HG02981 (cell line): ENCODE results near the gene ZNF844.
A peak's percentile ranks its signal among the peaks of the same experiment; 100 is the strongest.
"Not testable (repeated sequence)": the region's sequence is repeated elsewhere in the genome, so short reads cannot be mapped to it uniquely, and the experiment has no call there.

Experiments used
- ATAC-seq: cut with Tn5 transposase; IDR thresholded peaks from one replicate; pipeline ENCODE4 v1.9.1; 2021; ENCODE audit warnings: mild to moderate bottlenecking, moderate library complexity; ENCODE audit not compliant: unreplicated experiment

Gene ZNF844

DNA sequence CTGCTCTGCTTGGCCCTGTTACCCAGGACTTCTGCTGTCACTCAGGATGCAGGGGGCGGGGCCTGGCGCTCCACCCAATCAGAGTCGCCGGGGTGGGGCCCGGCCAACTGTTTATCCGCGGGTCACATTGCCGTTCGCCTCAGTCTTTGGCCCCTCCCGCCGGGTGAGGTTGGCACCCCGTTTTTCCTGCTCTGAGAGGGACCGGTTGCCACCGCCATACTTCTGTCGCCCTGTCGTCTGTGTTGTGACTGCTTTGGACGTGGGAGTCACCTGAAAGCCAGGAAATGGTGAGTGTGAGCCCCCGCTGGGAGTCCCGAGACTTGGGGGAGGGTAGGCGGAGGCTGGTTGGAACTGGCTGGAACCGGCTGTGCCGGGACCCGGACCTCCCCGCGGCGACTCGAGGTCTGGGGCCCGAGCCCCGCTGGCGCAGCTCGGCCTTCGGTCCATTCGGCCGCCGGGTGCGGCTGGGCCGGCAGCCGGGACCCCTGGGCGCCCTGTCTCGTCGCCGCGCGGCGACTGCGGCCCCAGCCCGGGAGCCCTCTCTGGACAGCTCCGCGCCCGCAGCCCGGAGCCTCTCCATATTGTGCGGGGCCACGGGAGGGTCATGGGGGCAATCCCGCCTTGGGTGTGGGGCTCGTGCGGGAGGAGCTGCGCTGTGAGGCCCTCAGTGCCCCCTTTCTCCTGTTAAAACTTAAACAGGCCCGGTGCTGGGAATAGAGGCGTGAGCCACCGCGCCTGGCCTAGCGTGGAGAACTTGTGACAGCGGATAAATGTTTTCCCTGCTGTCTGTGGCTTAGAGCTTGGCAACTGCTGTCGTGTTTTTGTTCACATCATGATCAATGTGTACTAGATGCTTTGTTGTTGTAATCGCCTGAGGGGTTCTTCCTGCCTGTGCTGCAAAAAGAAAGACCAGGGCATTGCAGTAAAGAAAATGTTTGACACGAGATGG is at the start of gene ZNF844:
ZNF844 (plus strand) TSS at position 142 of the 949 bp plus-strand sequence; CDS start at position 285, 143 bp downstream.
- ATAC-seq, result peak; percentile 78

DNA sequence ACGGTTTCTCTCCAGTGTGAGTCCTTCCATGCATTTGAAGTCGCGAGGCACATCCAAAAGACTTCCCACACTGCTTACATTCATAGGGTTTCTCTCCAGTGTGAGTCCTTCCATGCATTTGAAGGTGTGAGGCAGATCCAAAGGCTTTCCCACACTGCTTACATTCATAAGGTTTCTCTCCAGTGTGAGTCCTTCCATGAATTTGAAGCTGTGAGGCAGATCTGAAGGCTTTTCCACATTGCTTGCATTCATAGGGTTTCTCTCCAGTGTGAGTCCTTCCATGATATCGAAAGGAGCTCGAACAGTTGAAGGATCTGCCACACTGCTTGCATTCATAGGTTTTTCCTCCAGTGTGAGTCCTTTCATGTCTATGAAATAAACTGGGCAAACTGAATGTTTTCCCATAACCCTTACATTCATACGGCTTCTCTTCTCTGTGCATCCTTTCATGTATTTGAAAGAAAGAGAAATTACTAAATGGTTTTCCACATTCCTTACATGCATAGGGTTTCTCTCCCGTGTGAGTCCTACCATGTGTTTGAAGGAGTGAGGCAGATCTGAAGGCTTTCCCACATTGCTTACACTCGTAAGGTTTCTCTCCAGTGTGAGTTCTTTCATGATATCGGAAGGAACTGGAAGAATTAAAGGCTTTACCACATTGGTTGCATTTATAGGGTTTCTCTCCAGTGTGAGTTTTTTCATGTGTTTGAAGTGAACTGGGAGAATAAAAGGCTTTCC is 49.3 kb upstream of the ZNF844 start:
- ATAC-seq, result no peak

DNA sequence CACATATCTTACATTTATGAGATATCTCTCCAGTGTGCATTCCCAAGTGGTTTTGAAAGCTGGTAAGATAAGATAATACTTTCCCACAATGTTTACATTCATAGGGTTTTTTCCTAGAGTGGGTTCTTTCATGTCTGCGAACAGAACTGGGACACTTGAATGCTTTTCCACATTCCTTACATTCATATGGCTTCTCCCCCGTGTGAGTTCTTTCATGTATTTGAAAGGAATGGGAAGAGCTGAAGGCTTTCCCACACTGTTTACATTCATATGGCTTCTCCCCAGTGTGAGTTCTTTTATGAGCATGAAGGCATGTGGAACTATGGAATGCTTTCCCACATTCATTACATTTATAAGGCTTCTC is 48.8 kb upstream of the ZNF844 start:
- no peak for ATAC-seq

DNA sequence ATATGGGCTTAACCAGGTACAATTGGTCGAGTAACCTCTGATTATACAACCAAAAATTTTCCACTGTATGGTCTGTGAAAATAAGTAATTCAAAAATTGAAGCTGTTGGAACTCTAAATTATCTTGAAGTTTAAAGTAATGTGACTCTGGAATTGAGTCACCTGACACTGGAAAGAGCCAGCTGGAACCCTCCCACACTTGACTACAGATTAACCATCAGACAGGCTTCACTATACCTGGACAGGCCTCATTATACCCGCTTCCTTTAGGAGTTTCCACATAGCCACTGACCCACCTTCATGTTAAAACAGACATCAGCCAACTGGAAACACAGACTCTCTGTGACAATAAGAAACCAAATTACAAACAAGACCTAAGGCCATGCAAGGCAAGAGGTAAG is 30.3 kb upstream of the ZNF844 start:
- ATAC-seq, result no peak

DNA sequence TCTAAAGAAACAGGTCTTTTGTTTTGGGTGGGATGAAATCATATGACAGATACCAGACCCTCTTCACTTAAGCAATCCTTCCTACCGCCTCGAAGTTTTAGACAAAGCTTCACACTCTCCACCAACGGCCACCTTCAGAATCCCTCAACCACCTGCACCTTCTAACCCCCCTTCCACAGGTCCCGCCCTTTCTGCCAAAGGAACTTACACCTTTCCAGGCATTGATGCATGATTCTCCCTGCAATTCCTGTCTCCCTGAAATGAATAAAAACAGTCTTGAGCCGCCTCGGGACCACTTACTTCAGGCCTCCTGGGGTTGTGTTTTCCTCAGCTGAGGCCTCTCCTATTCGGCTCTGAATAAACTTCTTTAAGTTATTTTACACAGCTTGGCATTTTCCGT is 29.9 kb upstream of the ZNF844 start:
- no peak for ATAC-seq

DNA sequence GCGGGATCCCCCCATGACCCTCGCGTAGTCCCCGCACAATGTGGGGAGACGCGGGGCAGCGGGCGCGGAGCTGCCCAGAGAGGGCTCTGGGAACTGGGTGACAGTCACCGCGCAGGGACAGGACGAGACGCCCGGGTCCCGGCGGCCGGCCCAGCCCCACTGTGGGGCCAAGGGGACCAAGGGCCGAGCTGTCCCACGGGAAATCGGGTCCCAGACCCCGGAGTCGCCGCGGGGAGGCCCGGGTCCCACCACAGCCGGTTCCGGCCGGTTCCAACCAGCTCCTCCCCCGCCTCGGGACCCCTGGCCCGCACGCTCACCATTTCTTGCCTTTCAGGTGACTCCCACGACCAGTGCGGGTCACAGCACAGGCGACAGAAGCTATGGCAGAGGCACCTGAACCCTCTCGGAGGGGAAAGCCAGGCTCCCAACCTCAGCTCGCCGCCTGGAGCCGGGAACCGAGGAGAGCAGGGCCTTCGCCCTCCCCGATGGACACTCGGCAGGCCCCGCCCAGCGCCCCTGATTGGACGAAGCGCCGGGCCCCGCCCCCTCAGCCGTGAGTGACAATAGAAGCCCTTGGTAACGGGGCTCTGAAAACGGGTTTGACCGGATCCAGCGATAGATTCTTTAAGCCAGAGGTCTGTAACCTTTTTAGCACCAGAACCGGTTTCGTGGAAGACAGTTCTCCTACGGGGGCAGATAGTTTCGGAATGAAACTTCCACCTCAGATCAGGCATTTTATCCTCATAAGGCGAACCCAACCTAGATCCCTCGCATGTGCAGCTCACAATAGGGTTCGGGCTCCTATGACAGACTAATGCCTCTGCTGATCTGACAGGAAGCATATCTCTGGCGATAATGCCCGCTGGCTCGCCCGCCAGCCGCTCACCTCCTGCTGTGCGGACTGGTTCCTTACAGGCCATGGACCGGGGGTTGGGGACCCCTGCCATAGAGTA is 29.0 kb upstream of the ZNF844 start, which contains the start of gene ZNF433:
ZNF433 (minus strand) TSS at position 460 of the 953 bp plus-strand sequence; CDS start at position 320, 140 bp downstream.
- peak; percentile 89 for ATAC-seq

DNA sequence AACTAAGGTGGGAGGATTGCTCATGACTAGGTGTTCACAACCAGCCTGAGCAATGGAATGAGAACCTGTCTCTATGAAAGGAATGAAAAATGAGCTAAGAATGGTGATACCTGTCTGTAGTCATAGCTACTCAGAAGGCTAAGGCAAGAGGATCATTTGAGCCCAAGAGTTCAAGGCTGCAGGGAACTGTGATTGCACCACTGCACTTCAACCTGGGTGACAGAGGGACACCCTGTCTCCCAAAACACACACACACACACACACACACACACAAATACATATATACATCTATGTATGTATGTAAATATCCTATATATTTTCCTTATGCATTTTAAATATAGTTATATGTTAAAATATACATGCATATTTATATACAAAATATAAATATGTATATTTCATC is 21.6 kb upstream of the ZNF844 start:
- ATAC-seq, result no peak

DNA sequence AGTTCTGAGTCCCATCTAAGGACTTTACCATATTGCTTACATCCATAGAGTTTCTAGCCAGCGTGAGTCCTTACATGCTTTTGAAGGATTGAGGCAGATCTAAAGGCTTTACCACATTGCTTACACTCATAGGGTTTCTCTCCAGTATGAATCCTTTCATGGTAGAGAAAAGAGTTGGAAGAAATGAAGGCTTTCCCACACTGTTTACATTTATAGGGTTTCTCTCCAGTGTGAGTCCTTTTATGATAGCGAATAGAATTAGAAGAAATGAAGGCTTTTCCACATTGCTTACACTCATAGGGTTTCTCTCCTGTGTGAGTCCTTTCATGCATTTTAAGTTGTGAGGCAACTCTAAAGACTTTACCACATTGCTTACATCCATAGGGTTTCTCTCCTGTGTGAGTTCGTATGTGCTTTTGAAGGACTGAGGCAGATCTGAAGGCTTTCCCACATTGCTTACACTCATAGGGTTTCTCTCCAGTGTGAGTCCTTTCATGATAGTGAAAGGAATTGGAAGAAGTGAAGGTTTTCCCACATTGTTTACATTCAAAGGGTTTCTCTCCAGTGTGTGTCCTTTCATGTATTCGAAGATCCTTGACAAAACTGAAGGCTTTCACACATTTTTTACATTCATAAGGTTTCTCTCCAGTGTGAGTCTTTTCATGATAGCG is 20.6 kb upstream of the ZNF844 start:
- no peak for ATAC-seq

DNA sequence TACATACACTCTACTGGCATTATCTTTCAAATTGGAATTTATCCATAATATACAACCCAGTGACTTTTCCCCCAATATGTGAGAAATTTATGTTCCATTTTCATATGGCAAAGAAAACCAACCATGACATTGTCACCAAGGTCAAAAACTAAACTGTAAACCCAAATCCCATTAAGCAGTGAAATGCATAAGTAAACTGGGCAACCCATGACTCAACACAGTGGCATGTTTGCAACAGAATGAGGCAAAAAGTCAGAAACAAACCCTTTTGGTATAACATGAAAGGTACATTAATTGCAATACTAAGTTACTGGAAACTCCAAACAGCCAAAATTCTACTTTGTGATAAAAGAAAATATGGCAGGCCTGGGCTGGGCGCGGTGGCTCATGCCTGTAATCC is 16.7 kb upstream of the ZNF844 start:
- no peak for ATAC-seq

DNA sequence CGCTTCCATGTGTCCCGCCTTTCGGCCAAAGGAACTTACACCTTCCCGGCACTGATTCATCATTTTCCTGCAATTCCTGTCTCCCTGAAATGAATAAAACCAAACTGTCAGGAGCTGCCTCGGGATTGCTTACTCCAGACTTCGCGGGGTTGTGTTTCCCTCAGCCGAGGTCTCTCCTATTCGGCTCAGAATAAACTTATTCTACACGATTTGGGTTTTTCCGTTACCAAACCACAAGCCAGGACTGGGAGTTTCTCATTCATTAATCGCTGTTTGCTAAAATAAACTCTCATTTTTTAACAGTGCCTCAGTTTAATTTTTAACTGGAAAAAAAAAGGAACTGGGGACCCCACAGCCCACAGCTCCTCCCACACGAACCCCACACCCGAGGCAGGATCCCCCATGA is 12.4 kb upstream of the ZNF844 start:
- no peak for ATAC-seq

DNA sequence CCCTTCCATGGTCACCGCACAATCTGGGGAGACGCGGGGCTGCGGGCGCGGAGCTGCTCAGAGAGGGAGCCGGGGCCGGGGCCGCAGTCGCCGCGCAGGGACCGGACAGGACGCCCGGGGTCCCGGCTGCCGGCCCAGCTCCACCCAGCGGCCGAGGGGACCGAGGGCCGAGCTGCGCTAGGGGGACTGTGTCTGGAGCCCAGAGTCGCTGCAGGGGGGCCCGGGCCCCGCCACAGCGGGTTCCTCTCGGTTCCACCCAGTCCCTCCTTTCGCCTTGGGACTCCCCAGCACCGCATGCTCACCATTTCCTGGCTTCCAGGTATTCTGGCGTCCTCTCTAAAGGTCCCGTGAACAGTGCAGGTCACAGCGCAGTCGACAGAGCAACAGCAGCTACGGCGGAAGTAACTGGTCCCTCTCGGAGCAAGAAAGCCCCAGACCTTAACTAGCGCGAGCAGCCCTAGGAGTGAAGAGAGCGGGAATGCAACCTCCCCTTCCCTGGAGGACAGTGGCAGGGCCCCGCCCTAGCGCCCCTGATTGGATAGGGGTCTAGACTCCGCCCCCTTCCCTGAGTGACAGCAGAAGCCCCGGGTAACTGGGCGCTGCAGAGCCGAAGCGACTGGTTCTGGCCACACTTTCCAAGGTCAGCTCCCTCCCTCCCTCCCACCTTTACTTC is 11.9 kb upstream of the ZNF844 start, which contains the start of gene ZNF878:
ZNF878 (minus strand) TSS at position 465 of the 673 bp plus-strand sequence; CDS start at position 305, 160 bp downstream.
- peak; percentile 85 for ATAC-seq

DNA sequence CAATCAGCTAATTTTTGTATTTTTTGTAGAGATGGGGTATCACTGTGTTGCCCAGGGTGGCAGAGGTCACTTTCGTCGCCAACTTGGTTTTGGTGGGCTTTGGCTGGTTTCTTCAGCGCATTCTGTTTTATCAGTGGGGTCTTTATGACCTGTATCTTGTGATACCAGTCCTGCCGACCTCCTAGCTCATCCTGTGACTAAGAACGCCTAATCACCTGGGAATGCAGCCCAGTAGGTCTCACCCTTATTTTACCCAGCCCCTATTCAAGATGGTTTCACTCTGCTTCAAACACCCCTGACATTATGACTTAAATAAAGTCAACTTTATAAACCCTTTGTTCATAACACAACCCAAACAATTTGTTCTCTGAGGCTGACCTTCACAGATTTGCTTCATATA is 8.7 kb upstream of the ZNF844 start:
- no peak for ATAC-seq

DNA sequence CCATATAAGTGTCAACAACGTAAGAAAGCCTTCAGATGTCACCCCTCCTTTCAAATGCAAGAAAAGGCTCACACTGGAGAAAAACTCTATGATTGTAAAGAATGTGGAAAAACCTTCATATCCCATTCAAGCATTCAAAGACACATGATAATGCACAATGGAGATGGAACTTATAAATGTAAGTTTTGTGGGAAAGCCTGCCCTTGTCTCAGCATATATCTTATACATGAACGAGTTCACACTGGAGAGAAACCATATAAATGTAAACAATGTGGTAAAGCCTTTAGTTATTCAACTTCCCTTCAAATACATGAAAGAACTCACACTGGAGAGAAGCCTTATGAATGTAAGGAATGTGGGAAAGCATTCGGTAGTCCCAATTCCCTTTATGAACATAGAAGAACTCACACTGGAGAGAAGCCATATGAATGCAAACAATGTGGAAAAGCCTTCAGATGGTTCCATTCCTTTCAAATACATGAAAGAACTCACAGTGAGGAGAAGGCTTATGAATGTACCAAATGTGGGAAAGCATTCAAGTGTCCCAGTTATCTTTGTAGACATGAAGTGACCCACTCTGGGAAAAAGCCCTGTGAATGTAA is 11.1 kb downstream of the ZNF844 start:
- ATAC-seq, result no peak

DNA sequence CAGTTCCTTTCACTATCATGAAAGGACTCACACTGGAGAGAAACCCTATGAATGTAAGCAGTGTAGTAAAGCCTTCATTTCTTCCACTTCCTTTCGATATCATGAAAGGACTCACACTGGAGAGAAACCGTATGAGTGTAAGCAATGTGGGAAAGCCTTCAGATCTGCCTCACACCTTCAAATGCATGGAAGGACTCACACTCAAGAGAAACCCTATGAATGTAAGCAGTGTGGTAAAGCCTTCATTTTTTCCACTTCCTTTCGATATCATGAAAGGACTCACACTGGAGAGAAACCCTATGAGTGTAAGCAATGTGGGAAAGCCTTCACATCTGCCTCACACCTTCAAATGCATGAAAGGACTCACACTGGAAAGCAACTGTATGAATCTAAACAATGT is 11.8 kb downstream of the ZNF844 start:
- ATAC-seq, result not testable (repeated sequence)

DNA sequence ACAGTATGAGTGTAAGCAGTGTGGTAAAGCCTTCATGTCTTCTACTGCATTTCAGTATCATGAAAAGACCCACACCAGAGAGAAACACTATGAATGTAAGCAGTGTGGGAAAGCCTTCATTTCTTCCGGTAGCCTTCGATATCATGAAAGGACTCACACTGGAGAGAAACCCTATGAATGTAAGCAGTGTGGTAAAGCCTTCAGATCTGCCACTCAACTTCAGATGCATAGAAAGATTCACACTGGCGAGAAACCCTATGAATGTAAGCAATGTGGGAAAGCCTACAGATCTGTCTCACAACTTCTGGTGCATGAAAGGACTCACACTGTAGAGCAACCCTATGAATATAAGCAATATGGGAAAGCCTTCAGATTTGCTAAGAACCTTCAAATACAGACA is 12.8 kb downstream of the ZNF844 start:
- no peak for ATAC-seq

DNA sequence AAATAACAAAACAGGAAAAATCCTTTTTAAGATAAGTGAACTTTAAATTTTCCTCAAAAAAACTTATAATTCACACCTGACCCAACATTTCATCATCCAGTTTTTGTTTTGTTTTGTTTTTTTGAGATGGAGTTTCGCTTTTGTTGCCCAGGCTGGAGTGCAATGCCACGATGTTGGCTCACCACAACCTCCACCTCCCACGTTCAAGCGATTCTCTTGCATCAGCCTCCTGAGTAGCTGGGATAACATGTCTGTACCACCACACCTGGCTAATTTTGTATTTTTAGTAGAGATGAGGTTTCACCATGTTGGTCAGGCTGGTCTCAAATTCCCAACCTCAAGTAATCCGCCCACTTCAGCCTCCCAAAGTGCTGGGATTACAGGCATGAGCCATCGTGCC is 18.8 kb downstream of the ZNF844 start:
- ATAC-seq, result not testable (repeated sequence)

DNA sequence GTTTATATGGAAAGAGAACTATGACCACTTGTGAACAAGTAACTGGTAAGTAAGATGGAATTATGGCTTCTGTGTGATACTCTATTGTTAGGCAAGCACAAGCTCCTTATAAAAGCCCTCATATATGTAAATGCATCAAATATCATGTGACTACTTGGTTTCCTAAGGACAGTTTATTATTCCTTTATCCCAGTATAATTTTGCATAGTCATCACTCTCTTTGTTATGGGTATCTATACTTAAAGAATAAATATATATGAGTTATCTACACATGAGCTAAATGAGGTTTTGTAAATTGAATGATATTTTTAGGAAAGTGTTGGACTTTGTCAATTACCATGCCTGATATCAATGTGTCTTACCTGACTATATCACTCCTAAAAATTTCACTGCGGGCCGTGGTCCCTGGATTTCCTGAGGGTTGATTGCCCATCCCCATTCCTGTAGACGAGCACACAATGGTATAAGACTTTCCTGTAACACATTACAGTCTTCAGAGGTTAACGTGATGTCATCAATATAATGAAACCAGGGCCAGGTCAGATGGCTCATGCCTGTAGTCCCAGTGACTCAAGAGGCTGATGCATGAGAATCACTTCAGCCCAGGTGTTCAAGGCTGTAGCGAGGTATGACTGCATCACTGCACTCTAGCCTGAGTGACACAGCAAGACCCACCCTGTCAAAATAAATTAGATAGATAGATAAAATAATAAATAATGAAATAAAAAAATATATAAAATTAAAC is 20.7 kb downstream of the ZNF844 start:
- ATAC-seq, result no peak

DNA sequence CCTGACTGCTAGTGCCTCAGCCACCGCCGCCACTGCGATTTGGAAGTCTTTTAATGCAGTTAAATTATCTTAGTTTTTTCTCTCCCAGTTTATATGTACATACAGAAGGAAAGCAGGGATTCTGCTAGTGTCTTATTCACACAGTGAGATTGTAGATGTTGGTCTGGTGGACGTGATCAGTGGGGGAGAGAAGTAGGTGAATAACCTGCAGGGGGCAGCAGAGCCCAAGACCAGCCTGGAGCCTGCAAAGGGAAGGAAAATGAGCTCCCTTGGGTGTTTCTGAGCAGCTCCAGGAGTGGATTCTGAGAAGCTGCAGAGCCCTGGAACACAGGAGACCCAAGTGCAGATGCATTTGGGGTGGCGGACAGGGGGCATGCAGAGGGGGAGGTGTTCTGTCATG is 26.3 kb downstream of the ZNF844 start:
- ATAC-seq, result no peak
